CD14-positive monocyte (primary cell): ENCODE measurements around the gene TTPAL. TPM values are rescaled to one million over a fixed set of nuclear protein-coding genes. Genes with fewer than 3 reads are reported as not detected.

Experiments
- DNase-seq, 3 donors: peaks; one replicate each; pipeline ENCODE4 v3.0.0-alpha.2; 2011 to 2022
- H2AFZ ChIP-seq: 2 replicates; pipeline ENCODE4 v1.6.0; 2012; ENCODE audit warnings: mild to moderate bottlenecking, low read depth, low read length, inconsistent platforms; ENCODE audit not compliant: insufficient read depth, poor library complexity, severe bottlenecking
- H3K27ac ChIP-seq, 2 donors: 1 replicate in 1 of 2; 2 replicates in 1 of 2; pipeline ENCODE4 v1.5.1; 2012 to 2013; ENCODE audit warnings: low read length in 2 of 2, control low read depth in 1 of 2, inconsistent platforms in 1 of 2, low read depth in 1 of 2, mild to moderate bottlenecking in 1 of 2
- H3K27me3 ChIP-seq, 2 donors: one replicate each; pipeline versions ENCODE4 v1.6.0 to v1.6.1; 2011 to 2013; ENCODE audit warnings: low read length in 2 of 2; ENCODE audit not compliant: control insufficient read depth in 2 of 2, insufficient read depth in 2 of 2
- H3K36me3 ChIP-seq, 2 donors: replicated peaks in 1 of 2; 1 replicate in 1 of 2; 2 replicates in 1 of 2; pipeline versions ENCODE4 v1.5.1 to v1.6.1; 2012 to 2013; ENCODE audit warnings: low read length in 2 of 2, control low read depth in 1 of 2, inconsistent platforms in 1 of 2, mild to moderate bottlenecking in 1 of 2; ENCODE audit not compliant: insufficient read depth in 2 of 2, control insufficient read depth in 1 of 2
- H3K4me1 ChIP-seq, 2 donors: 1 replicate in 1 of 2; 2 replicates in 1 of 2; pipeline versions ENCODE4 v1.5.1 to v1.6.1; 2012 to 2013; ENCODE audit warnings: low read length in 2 of 2, control low read depth in 1 of 2, inconsistent platforms in 1 of 2, mild to moderate bottlenecking in 1 of 2, moderate library complexity in 1 of 2; ENCODE audit not compliant: insufficient read depth in 2 of 2, control insufficient read depth in 1 of 2
- H3K4me2 ChIP-seq: replicated peaks from 2 replicates; pipeline ENCODE3; 2012; ENCODE audit warnings: low read length, moderate library complexity, mild to moderate bottlenecking; ENCODE audit not compliant: poor library complexity, severe bottlenecking; ENCODE audit errors: extremely low read depth
- H3K4me3 ChIP-seq, 3 experiments: fragments of 200-600 bp in 1 of 3; sonication (generic) in 1 of 3; replicated peaks in 1 of 3; 1 replicate in 2 of 3; 2 replicates in 1 of 3; pipeline ENCODE4 v1.5.1; 2011 to 2013; ENCODE audit warnings: low read length in 3 of 3, mild to moderate bottlenecking in 3 of 3, control low read depth in 2 of 3, low read depth in 2 of 3, inconsistent platforms in 1 of 3, moderate library complexity in 1 of 3
- H3K79me2 ChIP-seq: 2 replicates; pipeline ENCODE4 v1.6.0; 2012; ENCODE audit warnings: mild to moderate bottlenecking, control low read depth, inconsistent platforms, low read length, moderate library complexity; ENCODE audit not compliant: insufficient read depth
- H3K9ac ChIP-seq: 2 replicates; pipeline ENCODE4 v1.6.0; 2017; ENCODE audit warnings: low read length, mild to moderate bottlenecking; ENCODE audit not compliant: insufficient read depth, poor library complexity, severe bottlenecking
- H3K9me3 ChIP-seq, 2 donors: replicated peaks in 1 of 2; 1 replicate in 1 of 2; 2 replicates in 1 of 2; pipeline versions ENCODE4 v1.5.1 to v1.6.1; 2012 to 2013; ENCODE audit warnings: low read length in 2 of 2, control low read depth in 1 of 2; ENCODE audit not compliant: control insufficient read depth in 1 of 2, insufficient read depth in 1 of 2
- H4K20me1 ChIP-seq: 2 replicates; pipeline ENCODE4 v1.6.0; 2012; ENCODE audit warnings: mild to moderate bottlenecking, low read length, control low read depth, moderate library complexity; ENCODE audit not compliant: insufficient read depth
- H3K27ac Mint-ChIP-seq, 7 donors: one replicate each; pipeline ENCODE4 v1.8.0; 2020; ENCODE audit warnings: mild to moderate bottlenecking in 7 of 7, mixed read lengths in 7 of 7, moderate library complexity in 6 of 7, inconsistent platforms in 2 of 7
- H3K27me3 Mint-ChIP-seq, 3 donors: one replicate each; pipeline ENCODE4 v1.8.0; 2021 to 2022; ENCODE audit warnings: low read depth in 3 of 3, mild to moderate bottlenecking in 3 of 3, mixed read lengths in 3 of 3, moderate library complexity in 3 of 3, inconsistent platforms in 1 of 3
- H3K36me3 Mint-ChIP-seq, 2 donors: one replicate each; pipeline ENCODE4 v1.8.0; 2020; ENCODE audit warnings: mixed read lengths in 2 of 2, inconsistent platforms in 1 of 2, mild to moderate bottlenecking in 1 of 2
- H3K4me1 Mint-ChIP-seq: one replicate; pipeline ENCODE4 v1.8.0; 2020; ENCODE audit warnings: mild to moderate bottlenecking, mixed read lengths
- H3K4me3 Mint-ChIP-seq, 2 donors: one replicate each; pipeline ENCODE4 v1.8.0; 2020; ENCODE audit warnings: mild to moderate bottlenecking in 2 of 2, mixed read lengths in 2 of 2, moderate library complexity in 1 of 2
- H3K9me3 Mint-ChIP-seq, 7 donors: one replicate each; pipeline ENCODE4 v1.8.0; 2020 to 2022; ENCODE audit warnings: mixed read lengths in 7 of 7, mild to moderate bottlenecking in 6 of 7, moderate library complexity in 6 of 7, inconsistent platforms in 2 of 7
- WGBS: methylation state at CpG from one replicate; pipeline ENCODE4 v1.1.5; 2013; ENCODE audit warnings: missing lambda C conversion rate; ENCODE audit not compliant: insufficient coverage; 5-methylcytosine and 5-hydroxymethylcytosine counted together
- intact Hi-C, 2 donors: fragments of 100-400 bp; cut with micrococcal nuclease; formaldehyde crosslinking; loops; one replicate each; pipeline versions ENCODE4 v1.15.0 to v1.15.1; 2023
- polyA plus RNA-seq, 3 donors: library from polyadenylated mRNA; depleted of rRNA in 1 of 3; unstranded in 2 of 3; stranded (reverse) in 1 of 3; fragments of 300-500 nt in 2 of 3; fragments of >200 nt in 1 of 3; fragmentation: Illumina TruSeq in 2 of 3; gene quantifications; 1 replicate in 2 of 3; 2 replicates in 1 of 3; pipeline ENCODE4 v1.2.3, GENCODE V29; 2012 to 2021
- TF ChIP-seq, protein P1 (sequence below): fragments of 200-600 bp; IDR thresholded peaks from one replicate; pipeline ENCODE4 v1.8.0; 2022; ENCODE audit warnings: antibody characterized with exemption, mild to moderate bottlenecking

The TTPAL gene
- polyA plus RNA-seq, 3 donors = 1.5 to 4.9 (median 3.0) TPM

DNA sequence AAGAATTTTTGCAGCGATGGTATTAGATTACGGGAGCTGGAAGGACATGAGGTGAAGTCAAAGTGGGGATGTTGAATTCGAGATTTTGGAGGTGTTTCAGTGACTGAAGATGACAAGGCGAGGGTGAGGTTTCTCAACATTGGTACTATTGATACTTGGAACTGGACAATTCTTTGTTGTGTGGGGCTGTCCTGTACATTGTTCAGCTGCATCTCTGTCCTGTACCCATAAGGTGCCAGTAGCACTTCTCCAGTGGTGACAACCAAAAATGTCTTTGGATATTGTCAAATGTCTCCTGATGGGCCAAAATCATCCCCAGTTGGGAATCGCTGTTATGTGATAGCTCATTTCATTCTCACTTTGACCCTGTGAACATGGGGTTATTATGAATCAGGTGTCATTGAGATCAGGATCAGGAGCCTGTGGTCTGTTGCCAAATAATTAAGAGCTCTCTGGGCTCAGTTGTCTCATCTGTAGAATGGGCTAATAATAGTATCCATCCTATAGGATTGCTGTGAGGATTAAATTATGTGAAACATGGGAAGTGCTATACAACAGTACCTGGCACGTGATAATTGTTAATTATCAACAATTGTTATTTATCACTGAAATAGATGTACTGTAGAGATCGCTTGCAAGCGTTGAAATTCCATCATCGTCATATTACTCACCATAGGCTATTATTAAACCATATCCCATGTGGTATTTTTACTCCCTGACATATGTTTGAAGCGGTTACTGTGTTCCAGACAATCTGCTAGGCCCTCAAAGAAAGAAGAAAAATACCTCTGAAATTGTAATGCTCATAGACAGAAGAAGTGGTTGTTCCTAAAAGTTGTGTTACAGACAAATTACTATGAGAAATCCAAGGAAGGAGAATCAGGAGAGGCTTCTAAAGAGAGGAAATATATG is 48.5 kb upstream of the TTPAL start:
- intact Hi-C loops = no loop called here
- TF ChIP-seq, protein P1, sequence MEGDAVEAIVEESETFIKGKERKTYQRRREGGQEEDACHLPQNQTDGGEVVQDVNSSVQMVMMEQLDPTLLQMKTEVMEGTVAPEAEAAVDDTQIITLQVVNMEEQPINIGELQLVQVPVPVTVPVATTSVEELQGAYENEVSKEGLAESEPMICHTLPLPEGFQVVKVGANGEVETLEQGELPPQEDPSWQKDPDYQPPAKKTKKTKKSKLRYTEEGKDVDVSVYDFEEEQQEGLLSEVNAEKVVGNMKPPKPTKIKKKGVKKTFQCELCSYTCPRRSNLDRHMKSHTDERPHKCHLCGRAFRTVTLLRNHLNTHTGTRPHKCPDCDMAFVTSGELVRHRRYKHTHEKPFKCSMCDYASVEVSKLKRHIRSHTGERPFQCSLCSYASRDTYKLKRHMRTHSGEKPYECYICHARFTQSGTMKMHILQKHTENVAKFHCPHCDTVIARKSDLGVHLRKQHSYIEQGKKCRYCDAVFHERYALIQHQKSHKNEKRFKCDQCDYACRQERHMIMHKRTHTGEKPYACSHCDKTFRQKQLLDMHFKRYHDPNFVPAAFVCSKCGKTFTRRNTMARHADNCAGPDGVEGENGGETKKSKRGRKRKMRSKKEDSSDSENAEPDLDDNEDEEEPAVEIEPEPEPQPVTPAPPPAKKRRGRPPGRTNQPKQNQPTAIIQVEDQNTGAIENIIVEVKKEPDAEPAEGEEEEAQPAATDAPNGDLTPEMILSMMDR = no peak
- Mint-ChIP-seq H3K4me1 (no peaks in the 10 kb centered on the region), H3K27ac (no peak overlapping the region), H3K27me3 (peaks cover 2 to 8% (median 6%) of the 10 kb centered on the region in 3 donors), H3K4me3 (no peak overlapping the region), H3K9me3 (no peaks in the 10 kb centered on the region), H3K36me3 (no peaks in the 10 kb centered on the region)
- Histone ChIP-seq H2AFZ (no peak overlapping the region), H3K9ac (no peak overlapping the region), H3K36me3 (no peaks in the 10 kb centered on the region), H3K4me3 (no peak overlapping the region), H3K4me2 (no peak overlapping the region), H3K27ac (no peak overlapping the region), H3K79me2 (no peaks in the 10 kb centered on the region), H3K27me3 (no peaks in the 10 kb centered on the region), H3K9me3 (no peaks in the 10 kb centered on the region), H4K20me1 (no peaks in the 10 kb centered on the region), H3K4me1 (no peaks in the 10 kb centered on the region)
- WGBS = 82% methylated on average over 4 of the region's 10 CpGs
- no peak for DNase-seq

DNA sequence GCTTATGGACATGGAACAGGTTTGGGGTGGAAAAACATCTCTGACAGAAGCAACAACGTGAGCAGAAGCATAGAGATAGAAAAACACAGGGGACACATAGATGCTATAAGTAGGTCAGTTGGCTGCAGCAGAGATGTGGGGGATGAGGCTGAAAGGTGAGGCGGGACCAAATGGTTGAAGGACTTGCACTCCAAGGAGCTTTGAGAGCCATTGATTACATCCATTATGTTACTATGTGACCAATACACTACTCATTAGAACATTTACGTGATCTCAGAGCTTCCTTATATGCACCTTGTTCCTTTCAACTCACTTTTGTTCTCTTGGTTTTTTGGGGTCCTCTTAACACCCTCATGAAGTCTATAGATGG is 47.9 kb upstream of the TTPAL start:
- H3K4me3 ChIP-seq = no peak overlapping the region
- no peak overlapping the region for H3K4me2 ChIP-seq
- 83% methylated on average over 1 of the region's 3 CpGs for WGBS
- TF ChIP-seq, protein P1 = no peak
- no peaks in the 10 kb centered on the region for H3K36me3 ChIP-seq
- H3K27me3 ChIP-seq = no peaks in the 10 kb centered on the region
- intact Hi-C loops = no loop called here
- no peaks in the 10 kb centered on the region for H3K79me2 ChIP-seq
- Mint-ChIP-seq H3K27me3 (peaks cover 4 to 8% (median 6%) of the 10 kb centered on the region in 3 donors), H3K4me1 (no peaks in the 10 kb centered on the region), H3K27ac (no peak overlapping the region), H3K9me3 (no peaks in the 10 kb centered on the region), H3K4me3 (no peak overlapping the region), H3K36me3 (no peaks in the 10 kb centered on the region)
- no peaks in the 10 kb centered on the region for H3K4me1 ChIP-seq
- H3K27ac ChIP-seq = no peak overlapping the region
- H2AFZ ChIP-seq = no peak overlapping the region
- no peaks in the 10 kb centered on the region for H3K9me3 ChIP-seq
- no peaks in the 10 kb centered on the region for H4K20me1 ChIP-seq
- no peak overlapping the region for H3K9ac ChIP-seq
- DNase-seq = no peak
